Measurements from ENCODE around the gene MOGAT1.
"Not testable (repeated sequence)": the region's sequence is repeated elsewhere in the genome, so short reads cannot be mapped to it uniquely, and the experiment has no call there.

Gene MOGAT1

GRCh38 chr2:222710736-222711135, 39.3 kb downstream of the MOGAT1 start:
- no peak for DNase-seq

DNA sequence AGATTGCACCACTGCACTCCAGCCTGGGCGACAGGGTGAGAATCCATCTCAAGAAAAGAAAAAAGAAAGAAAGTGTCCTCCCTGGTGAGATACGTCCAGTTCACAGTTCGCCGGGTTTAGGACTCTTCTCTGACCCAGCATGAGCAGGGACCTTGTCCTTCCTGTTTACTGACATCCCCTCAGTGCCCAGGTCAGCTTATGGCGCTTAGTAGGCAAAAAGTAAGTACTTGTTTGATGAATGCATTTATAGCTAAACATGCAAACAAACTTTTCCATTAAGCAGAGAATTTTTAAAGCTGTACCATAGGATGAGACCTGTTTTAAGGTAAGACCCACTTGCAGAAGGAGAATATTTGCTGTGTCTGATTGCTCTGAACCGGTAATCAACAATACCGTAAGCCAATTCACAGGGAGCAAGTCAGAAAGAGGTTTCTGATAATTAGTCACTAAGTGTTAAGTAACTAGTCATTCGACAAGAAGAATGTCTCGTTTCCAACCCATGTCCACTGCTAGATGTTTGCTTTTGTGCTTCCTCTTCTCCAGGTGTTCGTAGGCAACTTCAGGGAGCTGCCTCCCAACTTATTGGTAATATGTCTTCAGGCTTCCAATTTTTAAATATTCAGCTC, 40.0 kb downstream of the MOGAT1 start:
- DNase-seq = no peak

DNA sequence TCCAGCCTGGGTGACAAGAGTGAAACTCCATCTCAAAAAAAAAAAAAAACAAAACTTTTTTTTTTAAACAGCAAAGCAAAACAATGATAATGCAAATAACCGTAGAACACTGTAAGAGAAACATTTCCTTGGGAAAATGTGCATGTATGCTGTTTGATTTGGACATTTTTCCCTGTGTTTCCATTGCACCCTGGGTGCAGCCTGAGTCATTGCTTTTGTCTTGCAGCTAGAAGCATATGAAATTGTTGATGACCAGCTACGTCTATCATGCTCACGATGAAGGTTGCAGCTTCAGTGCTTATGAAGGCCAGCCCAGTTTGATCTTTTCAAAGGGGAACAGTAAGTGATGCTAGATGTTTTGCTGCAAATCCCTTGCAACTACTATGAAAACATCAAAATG, 41.5 kb downstream of the MOGAT1 start:
- no peak for DNase-seq

GRCh38 chr2:222714361-222715241, 43.1 kb downstream of the MOGAT1 start:
- DNase-seq = peak; percentile 45

GRCh38 chr2:222715742-222716141, 44.3 kb downstream of the MOGAT1 start:
- no peak for DNase-seq

GRCh38 chr2:222719787-222720186, 48.3 kb downstream of the MOGAT1 start:
- not testable (repeated sequence) for DNase-seq

DNA sequence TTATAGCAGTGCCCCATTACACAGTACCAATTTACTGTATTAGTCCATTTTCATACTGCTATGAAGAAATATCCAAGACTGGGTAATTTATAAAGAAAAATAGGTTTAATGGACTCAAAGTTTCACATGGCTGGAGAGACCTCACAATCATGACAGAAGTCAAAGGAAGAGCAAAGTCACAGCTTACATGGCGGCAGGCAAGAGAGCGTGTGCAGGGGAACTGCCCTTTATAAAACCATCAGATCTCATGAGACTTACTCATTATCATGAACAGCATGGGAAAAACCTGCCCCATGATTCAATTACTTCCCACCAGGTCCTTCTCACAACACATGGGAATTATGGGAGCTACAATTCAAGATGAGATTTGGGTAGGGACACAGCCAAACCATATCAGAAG, 50.1 kb downstream of the MOGAT1 start:
- DNase-seq = not testable (repeated sequence)

GRCh38 chr2:222722327-222722946, 51.0 kb downstream of the MOGAT1 start:
- no peak for DNase-seq

- DNase-seq = no peak
These were observed 52.8 kb downstream of the MOGAT1 start for GRCh38 chr2:222724208-222724607.

DNA sequence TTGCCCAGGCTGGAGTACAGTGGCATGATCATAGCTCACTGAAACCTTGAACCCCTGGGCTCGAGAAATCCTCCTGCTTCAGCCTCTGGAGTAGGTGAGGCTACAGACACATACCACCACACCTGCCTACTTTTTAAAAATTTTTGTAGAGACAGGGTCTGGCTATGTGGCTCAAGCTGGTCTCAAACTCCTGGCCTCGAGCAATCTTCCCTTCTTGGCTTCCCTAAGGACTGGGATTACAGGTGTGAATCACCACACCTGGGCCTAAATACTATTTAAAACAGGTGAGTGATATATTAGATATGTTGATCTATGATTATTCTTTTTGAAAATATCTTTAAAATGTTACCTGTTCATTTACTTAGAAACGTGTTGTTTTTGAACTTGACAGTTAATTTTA, 57.2 kb downstream of the MOGAT1 start:
- no peak for DNase-seq

DNA sequence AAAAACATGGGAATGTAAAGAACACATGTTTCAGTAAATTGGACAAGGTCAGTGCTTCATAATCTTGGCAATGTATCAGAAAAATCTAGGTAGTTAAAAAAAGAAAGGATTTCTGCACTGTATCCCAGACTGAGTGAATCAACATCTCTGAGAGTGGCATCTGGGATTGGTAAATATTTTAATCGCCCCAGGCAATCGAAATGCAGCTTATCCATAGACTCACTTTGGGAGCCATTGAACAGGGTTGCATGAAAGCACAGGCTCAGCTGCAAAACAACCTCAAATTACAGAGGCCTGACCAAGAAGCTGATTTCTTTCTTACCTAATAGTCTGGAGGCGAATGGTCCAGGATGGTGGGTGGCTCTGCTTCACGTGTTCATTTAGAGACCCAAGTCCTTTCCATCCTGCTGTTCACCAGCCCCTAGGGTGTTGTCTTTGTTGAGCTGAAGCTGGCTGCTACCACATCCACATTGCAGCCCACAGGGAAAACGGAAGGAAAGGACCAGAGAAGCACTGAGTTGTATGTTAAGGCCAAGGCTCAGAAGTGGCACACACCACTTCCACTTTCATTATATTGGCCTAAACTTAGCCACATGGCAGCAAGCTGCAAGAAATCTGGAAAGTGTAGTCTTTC, 59.0 kb downstream of the MOGAT1 start:
- DNase-seq = no peak

- DNase-seq = no peak
These were observed 59.8 kb downstream of the MOGAT1 start for GRCh38 chr2:222731201-222731621.

DNA sequence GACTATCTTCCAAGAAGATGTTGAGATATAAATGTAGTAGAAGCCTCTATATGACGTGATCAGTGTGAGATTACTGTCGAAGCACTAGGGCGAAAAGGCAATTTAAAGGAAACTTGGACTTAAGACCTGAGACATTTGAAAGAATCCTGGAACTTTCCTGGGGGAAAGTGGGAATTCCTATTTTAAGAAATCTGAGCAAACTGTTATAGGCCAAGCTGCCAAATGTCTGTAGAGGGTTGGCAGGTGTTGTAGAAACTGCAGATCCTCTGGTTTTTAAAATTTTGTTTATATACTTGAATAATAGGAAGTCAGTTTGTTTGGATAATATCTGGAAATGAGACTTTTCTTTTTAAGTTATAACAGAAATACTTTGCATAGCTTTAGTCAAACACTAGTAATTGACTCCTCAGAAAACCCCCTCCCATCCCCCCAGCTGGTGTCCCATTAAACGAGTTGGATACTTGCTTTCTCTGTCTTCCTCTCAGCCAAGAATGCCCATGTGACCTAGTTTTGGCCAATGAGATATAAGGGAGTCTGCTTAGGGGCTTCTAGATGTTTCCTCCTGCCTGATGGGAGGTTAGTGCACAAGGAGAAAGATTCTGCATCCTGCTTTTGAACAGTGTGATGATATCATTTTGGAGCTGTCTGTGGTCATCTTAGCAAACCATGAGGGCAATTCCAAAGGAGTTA, 61.2 kb downstream of the MOGAT1 start:
- no peak for DNase-seq

DNA sequence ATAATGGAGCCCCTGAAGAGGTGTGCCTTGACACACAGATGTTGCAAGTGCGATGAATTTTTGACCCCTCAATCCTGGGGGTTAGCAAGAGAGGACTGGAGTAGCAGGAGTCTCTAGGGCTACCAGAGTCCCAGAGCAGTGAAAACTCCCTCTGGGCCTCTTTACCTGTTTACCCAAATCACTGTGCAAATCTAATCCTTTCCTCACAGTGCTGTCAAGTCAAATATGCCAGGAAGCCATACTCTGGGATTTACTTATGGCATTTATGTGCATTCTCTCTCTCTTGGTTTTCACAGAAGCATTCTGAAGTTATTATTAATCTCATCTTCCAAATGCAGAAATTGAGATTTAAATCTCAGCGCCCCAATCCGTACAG, 62.0 kb downstream of the MOGAT1 start:
- DNase-seq = no peak

DNA sequence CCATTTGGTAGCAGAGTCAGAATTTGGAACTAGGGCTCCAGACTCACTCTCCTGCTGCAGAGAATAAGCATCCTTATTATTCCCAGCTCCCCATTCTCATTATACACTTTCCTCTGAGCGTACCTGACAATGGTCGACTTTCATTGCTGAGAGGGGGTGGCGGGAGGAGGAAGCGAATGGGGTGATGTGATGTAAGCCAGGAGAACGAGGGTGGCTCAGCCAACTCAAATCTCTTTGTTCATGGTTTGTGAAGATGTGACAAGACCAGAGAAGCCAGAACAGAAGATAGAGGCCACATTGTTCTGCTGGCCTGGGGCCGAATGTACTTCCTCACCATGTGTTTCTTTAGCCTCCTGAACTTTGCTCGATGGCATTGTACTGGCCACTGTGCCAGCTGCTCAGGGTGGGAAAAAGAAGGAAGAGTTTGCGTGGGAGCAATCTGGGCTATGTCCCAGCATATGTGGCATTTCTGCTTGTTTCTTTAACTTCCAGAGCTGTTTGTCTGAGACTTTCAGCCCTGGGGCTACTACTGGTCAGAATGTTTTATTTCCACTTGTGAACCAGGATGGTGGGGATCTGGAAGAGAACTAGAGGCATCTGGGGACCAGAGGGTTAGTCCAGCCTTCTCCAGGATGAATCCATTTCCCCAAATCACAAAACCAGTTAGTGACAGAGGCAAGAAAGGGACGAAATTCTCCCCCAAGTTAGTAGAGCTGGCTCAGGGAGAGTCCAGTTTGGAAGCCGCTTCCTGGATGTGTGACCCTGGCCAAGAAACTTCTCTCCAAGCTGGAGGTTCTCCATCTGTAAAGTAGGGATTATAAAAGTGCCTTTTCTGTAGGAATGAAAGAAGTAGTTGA, 62.6 kb downstream of the MOGAT1 start:
- no peak for DNase-seq

GRCh38 chr2:222734703-222735014, 63.2 kb downstream of the MOGAT1 start:
- DNase-seq = no peak

DNA sequence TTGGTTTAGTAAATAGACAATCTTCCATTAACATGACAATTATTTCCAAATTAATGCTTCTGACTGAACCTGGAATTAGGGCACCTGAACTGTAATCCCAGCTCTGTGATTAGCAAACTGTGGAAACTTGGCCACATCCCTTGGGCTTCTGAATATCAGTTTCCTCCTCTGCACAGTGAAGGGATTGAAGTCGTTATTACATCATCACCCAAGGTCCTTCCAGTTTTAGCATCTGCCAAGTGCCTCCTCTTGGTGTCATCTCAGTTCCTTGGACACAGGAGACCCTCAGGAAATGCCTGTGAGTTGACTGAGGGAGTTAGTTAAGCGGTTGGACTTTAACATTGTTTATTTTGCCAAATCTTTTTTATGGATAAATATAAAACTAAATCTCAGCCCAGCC, 64.8 kb downstream of the MOGAT1 start:
- DNase-seq = no peak

DNA sequence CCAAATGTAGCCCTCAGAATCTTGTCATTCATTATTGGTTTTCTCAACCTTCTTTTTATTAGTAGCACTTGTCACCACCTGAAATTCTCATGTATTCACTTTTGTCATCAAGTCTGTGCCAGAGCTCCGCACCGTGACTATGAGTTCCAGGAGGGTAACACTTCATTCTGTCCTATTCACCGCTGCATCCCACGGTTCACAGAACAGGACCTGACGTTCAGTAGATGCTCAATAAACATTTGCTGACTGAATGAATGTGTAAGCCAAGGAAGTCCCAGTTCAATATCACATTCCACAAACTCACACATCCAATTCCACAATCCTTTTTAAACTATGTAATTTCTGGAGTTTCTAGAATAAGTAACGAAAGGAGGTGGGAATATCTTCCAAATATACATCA, 65.5 kb downstream of the MOGAT1 start:
- no peak for DNase-seq

DNA sequence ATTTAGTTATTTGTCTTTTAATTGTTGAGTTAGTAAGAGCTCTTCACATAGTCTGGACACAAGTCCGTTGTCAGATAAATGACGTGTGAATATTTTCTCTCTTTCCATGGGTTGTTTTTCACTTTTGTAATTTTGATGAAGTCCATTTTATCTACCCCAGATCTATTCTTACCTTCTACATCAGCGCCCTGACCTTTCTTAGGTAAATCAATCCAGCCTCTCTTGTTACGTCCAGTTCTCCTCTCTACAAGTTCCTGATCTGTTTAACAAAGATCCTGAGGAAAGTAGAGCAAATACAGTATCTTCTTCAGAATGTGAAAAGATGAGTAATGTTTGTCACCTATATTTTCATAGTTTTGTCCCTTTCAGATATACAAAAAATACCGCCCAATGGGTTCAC, 66.9 kb downstream of the MOGAT1 start:
- DNase-seq = no peak

- DNase-seq = no peak
These were observed 67.4 kb downstream of the MOGAT1 start for GRCh38 chr2:222738809-222739208.

DNA sequence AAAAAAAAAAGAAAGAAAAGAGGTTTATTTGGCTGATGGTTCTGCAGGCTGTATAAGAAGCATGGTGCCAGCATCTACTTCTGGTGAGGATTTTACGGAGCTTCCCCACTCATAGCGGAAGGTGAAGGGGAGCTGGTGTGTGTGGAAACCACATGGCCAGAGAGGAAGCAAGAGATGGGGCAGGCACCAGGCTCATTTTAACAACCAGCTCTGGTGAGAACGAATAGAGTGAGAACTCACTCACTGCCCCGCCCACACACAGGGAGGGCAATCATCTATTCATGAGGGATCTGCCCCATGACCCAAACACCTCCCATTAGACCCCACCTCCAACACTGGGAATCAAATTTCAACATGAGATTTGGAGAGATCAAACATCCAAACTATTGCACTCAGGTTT, 68.5 kb downstream of the MOGAT1 start:
- no peak for DNase-seq
